Effector CD4-positive, alpha-beta T cell (primary cell): ENCODE measurements around the gene SCN9A.
"Not testable (repeated sequence)": the region's sequence is repeated elsewhere in the genome, so short reads cannot be mapped to it uniquely, and the experiment has no call there.

Experiments used
- DNase-seq: peaks from one replicate; pipeline ENCODE4 v3.0.0-alpha.2; 2020

The SCN9A gene

GRCh38 chr2:166373951-166374350 lies 1.8 kb downstream of the SCN9A start:
- no peak for DNase-seq

GRCh38 chr2:166373539-166373938 lies 2.2 kb downstream of the SCN9A start:
- no peak for DNase-seq

- no peak for DNase-seq
Observed at GRCh38 chr2:166373105-166373504, 2.6 kb downstream of the SCN9A start.

- no peak for DNase-seq
Observed at GRCh38 chr2:166372046-166372445, 3.7 kb downstream of the SCN9A start.

GRCh38 chr2:166365803-166366420 lies 9.8 kb downstream of the SCN9A start:
- no peak for DNase-seq

- DNase-seq: no peak
Observed at GRCh38 chr2:166365239-166365638, 10.5 kb downstream of the SCN9A start.

GRCh38 chr2:166364476-166365161 lies 11.1 kb downstream of the SCN9A start:
- DNase-seq: no peak

GRCh38 chr2:166361351-166362153 lies 14.2 kb downstream of the SCN9A start:
- DNase-seq: no peak

GRCh38 chr2:166360906-166361305 lies 14.8 kb downstream of the SCN9A start:
- DNase-seq: no peak

- DNase-seq: no peak
Observed at GRCh38 chr2:166360426-166360825, 15.3 kb downstream of the SCN9A start.

GRCh38 chr2:166357950-166358321 lies 17.8 kb downstream of the SCN9A start:
- DNase-seq: not testable (repeated sequence)

GRCh38 chr2:166357068-166357949 lies 18.4 kb downstream of the SCN9A start:
- DNase-seq: no peak

- no peak for DNase-seq
Observed at GRCh38 chr2:166351319-166351718, 24.4 kb downstream of the SCN9A start.

GRCh38 chr2:166350525-166350924 lies 25.2 kb downstream of the SCN9A start:
- no peak for DNase-seq

- DNase-seq: no peak
Observed at GRCh38 chr2:166344286-166345113, 31.2 kb downstream of the SCN9A start.

GRCh38 chr2:166343467-166343866 lies 32.3 kb downstream of the SCN9A start:
- DNase-seq: no peak

- no peak for DNase-seq
Observed at GRCh38 chr2:166341426-166341825, 34.3 kb downstream of the SCN9A start.

GRCh38 chr2:166338831-166339339 lies 36.9 kb downstream of the SCN9A start:
- no peak for DNase-seq

GRCh38 chr2:166337932-166338331 lies 37.8 kb downstream of the SCN9A start:
- no peak for DNase-seq

- DNase-seq: no peak
Observed at GRCh38 chr2:166335284-166335683, 40.5 kb downstream of the SCN9A start.

GRCh38 chr2:166334805-166335204 lies 40.9 kb downstream of the SCN9A start:
- DNase-seq: no peak

- no peak for DNase-seq
Observed at GRCh38 chr2:166333801-166334200, 41.9 kb downstream of the SCN9A start.
